Superior temporal gyrus (tissue), 1 donor: Measurements from ENCODE around the gene TIMM10B.

Experiments used
- DNase-seq: peaks from one replicate; pipeline ENCODE4 v3.0.0-alpha.2; 2016; ENCODE audit errors: extremely low spot score

Gene TIMM10B

GRCh38 chr11:6472934-6473333 is 8.4 kb upstream of the TIMM10B start:
- no peak for DNase-seq

GRCh38 chr11:6473451-6474412 is 7.6 kb upstream of the TIMM10B start, which contains the start of gene TRIM3:
TSS of gene TRIM3 (minus strand) at chr11:6473941. CDS start at chr11:6465695, 8,246 bp downstream.
- peak; percentile 72 for DNase-seq

- no peak for DNase-seq
Measured at GRCh38 chr11:6474413-6474792, 6.9 kb upstream of the TIMM10B start.

- DNase-seq, result no peak
Measured at GRCh38 chr11:6474806-6475500, 6.3 kb upstream of the TIMM10B start.

- DNase-seq, result no peak
Measured at GRCh38 chr11:6475936-6476335, 5.4 kb upstream of the TIMM10B start.

GRCh38 chr11:6476571-6476970 is 4.7 kb upstream of the TIMM10B start:
- DNase-seq, result no peak

GRCh38 chr11:6480299-6480914 is 894 bp upstream of the TIMM10B start:
- DNase-seq, result no peak

GRCh38 chr11:6481924-6482275 is 599 bp downstream of the TIMM10B start:
- no peak for DNase-seq

GRCh38 chr11:6482441-6482840 is 1.1 kb downstream of the TIMM10B start:
- DNase-seq, result no peak

GRCh38 chr11:6483015-6483414 is 1.7 kb downstream of the TIMM10B start:
- DNase-seq, result no peak

GRCh38 chr11:6485661-6486060 is 4.4 kb downstream of the TIMM10B start:
- no peak for DNase-seq

GRCh38 chr11:6486256-6486655 is 5.0 kb downstream of the TIMM10B start:
- no peak for DNase-seq

- DNase-seq, result no peak
Measured at GRCh38 chr11:6486938-6487337, 5.6 kb downstream of the TIMM10B start.

GRCh38 chr11:6488342-6488741 is 7.0 kb downstream of the TIMM10B start:
- DNase-seq, result no peak

- no peak for DNase-seq
Measured at GRCh38 chr11:6488821-6489220, 7.5 kb downstream of the TIMM10B start.

GRCh38 chr11:6489306-6489705 is 8.0 kb downstream of the TIMM10B start:
- DNase-seq, result no peak

GRCh38 chr11:6497069-6497839 is 16.0 kb downstream of the TIMM10B start, which contains the start of gene DNHD1:
TSS of gene DNHD1 (plus strand) at chr11:6497280. CDS start at chr11:6498216, 936 bp downstream.
- DNase-seq, result no peak

GRCh38 chr11:6498121-6498520 is 16.8 kb downstream of the TIMM10B start:
- peak; percentile 50 for DNase-seq

- DNase-seq, result no peak
Measured at GRCh38 chr11:6498544-6498943, 17.2 kb downstream of the TIMM10B start.

- DNase-seq, result no peak
Measured at GRCh38 chr11:6502382-6502781, 21.1 kb downstream of the TIMM10B start.

GRCh38 chr11:6504166-6504565 is 22.9 kb downstream of the TIMM10B start:
- DNase-seq, result no peak
